Activated naive CD4-positive, alpha-beta T cell (primary cell): ENCODE results near the gene DGLUCY.
"Not testable (repeated sequence)": the region's sequence is repeated elsewhere in the genome, so short reads cannot be mapped to it uniquely, and the experiment has no call there.

Experiments used
- DNase-seq, 4 experiments: peaks; one replicate each; lab custom pipeline; 2025; lab: John Stamatoyannopoulos, UW

DGLUCY gene

GRCh38 chr14:91113829-91114078 lies at the start of gene DGLUCY:
Gene DGLUCY, plus strand, starts transcription at chr14:91114073. Its CDS starts 46,222 bp downstream, at chr14:91160295.
- no peak for DNase-seq

DNA sequence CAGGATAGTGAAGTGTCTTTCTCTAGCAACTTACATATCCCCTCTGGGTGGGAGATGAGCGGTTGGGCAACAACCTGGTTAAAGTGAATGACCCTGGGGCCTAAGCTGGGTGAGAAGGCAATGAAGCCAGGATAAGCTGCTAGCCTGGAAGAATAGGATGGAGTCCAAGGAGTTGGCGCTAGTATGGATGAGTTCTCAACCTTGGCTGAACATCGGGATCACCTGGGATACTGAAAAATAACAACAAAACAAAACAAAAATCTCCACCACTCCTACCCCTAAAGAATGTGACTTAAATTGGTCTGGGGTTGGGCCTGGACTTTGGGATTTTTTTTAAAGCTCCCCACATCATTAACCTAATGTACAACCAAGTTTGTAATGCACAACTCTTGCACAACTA lies 48.6 kb upstream of the DGLUCY start:
- no peak for DNase-seq

DNA sequence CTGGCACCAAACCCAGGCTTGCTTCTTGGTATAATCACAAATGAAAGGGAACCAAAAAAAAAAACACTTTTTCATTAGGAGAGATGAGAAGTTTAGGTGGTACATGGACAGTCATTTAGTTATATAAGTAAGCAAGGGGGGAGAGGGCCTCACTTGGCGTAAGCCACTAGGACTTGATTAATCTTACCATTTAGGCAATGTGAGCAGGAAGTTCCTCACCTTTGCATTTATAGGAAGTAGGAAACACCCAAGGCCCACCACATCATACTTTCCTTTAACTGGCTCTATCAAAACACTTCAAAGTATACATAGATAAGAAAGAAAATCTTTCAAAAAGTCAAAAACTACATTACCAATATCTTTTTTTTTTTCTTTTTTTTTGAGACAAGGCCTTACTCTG lies 46.7 kb upstream of the DGLUCY start:
- no peak for DNase-seq

DNA sequence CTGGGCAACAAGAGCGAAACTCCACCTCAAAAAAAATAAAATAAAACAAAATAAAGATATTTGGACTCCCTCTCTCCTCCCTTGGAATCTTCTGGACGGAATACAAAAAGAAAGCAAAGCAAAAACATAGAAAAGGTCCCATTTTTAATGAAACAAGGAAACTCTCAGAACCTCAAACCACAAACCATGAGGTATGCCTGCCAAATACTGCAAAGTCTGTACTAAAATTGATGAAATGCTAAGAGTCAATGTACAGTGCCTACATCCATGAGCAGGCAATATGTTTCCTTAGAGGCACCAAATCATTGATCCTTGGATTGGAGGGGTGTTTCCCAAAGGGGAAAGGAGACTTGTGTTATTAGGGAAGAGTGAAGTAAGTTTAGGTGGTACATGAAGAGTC lies 45.2 kb upstream of the DGLUCY start:
- no peak for DNase-seq

GRCh38 chr14:91070572-91070971 lies 43.3 kb upstream of the DGLUCY start:
- no peak for DNase-seq

GRCh38 chr14:91075553-91075952 lies 38.3 kb upstream of the DGLUCY start:
- no peak for DNase-seq

DNA sequence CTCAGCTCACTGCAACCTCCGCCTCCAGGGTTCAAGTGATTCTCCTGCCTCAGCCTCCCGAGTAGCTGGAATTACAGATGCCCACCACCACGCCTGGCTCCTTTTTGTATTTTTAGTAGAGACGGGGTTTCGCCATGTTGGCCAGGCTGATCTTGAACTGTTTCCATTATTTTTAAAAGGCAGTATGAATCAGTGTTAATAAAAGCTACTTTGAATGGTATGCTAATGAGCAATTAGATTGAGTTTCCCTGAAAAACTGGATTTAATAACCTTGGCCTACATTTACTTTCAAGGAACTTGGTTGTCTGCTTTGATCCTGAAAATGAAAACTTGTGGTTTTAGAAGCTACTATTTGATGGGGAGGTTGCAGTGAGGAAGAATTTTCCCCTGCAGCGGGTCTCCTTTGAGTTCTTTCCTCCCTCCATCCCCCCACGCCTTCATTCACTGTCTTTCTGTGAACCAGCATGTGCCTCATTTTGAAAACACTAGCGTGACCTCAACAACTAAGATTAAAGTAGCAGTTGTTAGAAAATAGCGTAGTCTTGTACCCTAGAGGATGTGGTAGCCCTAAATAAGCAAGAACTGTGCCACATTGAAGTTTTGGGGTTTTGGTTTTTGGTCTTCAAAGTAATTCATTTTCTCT lies 35.7 kb upstream of the DGLUCY start:
- DNase-seq, result no peak

DNA sequence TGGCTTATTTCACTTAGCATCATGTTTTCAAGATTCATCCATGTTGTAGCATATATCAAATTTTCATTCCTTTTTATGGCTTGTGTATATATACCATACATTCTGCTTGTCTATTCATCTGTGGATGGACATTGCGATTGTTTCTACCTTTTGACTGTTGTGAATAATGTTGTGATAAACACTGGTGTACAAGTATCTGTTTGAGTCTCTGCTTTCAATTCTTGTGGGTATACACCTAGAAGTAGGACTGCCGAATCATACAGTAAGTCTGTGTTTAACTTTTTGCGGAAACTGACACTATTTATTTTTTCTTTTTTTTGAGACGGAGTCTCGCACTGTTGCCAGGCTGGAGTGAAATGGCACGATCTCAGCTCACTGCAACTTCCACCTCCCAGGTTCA lies 33.8 kb upstream of the DGLUCY start:
- no peak for DNase-seq

DNA sequence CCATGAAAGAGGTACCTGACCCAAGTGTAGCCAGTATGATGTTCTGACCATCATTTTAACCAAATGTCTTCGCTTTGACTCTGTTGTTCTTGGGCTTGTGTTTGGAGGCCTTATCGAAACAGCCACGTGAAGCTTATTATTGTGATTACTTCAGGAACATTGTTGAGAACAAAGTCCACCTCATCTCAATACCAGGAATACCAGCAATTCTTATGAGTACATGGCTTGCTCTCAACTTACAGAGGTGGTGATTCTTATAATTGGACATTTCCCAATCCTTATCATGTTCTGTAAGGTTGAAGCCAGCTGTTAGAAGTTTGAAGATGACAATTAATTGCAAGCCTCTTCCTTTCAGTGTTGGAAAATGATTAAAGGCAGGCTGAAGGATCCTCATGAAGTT lies 31.6 kb upstream of the DGLUCY start:
- no peak for DNase-seq

- DNase-seq, result no peak
Observed at GRCh38 chr14:91084516-91084915, 29.4 kb upstream of the DGLUCY start.

- not testable (repeated sequence) for DNase-seq
Observed at GRCh38 chr14:91087470-91087869, 26.4 kb upstream of the DGLUCY start.

- DNase-seq, result no peak
Observed at GRCh38 chr14:91088585-91089235, 25.2 kb upstream of the DGLUCY start.

DNA sequence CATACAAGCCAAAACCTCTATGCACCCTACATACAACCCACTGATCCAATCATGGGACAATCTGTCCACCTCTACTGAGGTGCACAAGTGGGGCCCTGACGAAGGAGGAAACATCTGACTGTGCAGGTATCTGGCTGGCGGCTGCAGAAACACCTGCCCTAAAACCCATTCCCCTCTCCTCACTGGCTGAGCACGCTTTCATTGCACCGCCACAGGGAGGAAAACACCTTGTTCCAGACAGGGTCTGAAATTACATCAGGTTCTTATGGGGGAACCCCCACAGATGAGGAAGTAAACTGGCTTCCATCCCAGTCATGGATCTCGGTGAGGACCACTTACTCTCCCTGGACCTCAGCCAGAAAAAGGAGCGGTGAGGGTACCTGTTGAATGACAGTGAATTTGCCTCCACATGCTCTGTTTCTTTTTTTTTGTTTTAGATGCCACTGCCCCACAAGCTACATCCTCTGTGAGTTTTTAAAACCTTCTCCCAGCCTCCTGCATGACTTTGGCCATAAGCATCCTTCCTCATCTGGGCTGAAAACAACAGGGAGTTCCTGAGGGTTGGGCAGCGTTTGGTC lies 23.8 kb upstream of the DGLUCY start:
- no peak for DNase-seq

GRCh38 chr14:91090743-91091142 lies 23.1 kb upstream of the DGLUCY start:
- no peak for DNase-seq

DNA sequence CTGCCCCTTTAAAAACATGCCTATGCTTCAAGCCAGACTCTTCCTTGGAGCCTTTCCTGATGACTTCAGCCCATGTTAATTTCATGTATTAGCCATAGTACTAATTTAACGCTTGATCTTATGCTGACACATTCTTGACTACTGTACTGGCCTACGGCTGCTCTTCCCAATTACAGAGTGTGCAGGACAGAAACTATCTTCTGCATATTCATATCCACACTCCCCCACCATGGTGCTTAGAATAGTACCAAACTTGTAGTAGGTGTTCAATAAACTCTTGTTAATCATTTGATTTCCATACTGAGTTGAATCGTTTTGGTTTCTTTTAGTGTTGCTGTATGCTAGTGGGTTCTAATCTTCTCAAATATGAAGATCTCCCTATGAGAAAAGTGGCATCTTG lies 21.8 kb upstream of the DGLUCY start:
- no peak for DNase-seq

DNA sequence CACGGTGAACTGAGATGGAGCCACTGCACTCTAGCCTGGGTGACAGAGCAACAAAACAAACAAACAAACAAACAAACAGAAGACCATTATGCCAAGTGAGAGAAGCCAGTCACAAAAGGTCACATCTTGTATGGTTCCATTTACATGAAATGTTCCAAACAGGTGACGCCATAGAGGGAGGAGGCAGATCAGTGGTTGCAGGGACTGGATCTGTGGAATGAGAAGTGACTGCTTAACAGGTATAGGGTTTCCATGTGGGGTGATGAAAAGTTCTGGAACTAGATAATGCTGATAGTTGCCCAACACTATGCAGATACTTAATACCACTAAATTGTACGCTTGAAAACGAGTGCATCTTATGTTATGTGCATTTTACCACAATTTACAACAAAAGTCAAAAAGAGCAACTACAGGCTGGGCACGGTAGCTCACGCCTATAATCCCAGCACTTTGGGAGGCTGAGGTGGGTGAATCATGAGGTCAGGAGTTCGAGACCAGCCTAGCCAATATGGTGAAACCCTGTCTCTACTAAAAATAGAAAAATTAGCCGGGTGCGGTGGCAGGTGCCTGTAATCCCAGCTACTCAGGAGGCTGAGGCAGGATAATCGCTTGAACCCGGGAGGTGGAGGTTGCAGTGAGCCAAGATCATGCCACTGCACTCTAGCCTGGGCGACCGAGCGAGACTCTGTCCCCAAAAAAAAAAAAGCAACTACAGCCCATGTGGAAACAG lies 20.0 kb upstream of the DGLUCY start:
- not testable (repeated sequence) for DNase-seq

DNA sequence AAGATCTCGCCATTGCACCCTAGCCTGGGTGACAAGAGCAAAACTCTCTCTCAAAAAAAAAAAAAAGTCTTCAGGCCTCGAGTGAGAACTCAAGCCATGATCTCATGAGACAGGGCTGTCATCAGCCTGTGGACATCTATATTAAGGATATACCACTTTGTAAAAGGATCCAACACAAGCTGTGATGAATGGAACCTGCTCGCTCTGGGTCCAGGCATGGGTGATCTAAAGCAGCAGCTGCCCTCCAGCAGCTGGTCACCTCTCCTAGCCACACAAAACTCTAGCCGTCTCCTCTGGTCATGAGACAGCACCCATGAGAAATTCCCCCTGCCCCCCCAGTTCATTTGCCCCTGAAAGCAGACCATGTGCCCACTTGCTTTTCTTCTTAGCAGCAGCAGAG lies 19.1 kb upstream of the DGLUCY start:
- DNase-seq, result no peak

GRCh38 chr14:91095178-91095577 lies 18.7 kb upstream of the DGLUCY start:
- no peak for DNase-seq

- not testable (repeated sequence) for DNase-seq
Observed at GRCh38 chr14:91097657-91098056, 16.2 kb upstream of the DGLUCY start.

- DNase-seq, result no peak
Observed at GRCh38 chr14:91098591-91098990, 15.3 kb upstream of the DGLUCY start.

DNA sequence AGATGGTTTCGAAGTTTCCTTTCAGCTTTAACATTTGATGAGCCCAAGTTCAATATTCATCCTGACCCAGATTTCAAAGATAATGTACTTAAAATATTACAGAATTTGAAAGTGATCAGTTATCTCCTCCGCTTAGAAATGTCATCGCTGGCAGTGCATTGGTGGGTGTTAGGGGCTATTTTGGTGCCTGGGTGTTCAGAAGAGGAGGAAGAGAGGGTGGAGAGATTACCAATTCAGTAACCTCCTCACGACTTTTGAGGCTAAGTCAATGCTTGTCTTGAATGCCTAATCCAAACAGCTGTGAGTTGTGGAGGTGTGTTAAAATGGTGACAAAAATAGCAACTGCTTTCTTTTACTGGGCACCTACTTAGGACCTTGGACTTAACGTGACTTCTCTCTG lies 13.8 kb upstream of the DGLUCY start:
- DNase-seq, result no peak

GRCh38 chr14:91103116-91103515 lies 10.8 kb upstream of the DGLUCY start:
- no peak for DNase-seq

- DNase-seq, result peak in 1 of 4 experiments; percentile 11
Observed at GRCh38 chr14:91108941-91109611, 4.8 kb upstream of the DGLUCY start.
